Fibroblast of lung (primary cell): Measurements from ENCODE around the gene TMEM214. TPM values are rescaled to one million over a fixed set of nuclear protein-coding genes. Genes with fewer than 3 reads are reported as not detected.

Experiments used
- DNase-seq, 2 donors: peaks; one replicate each; pipeline versions ENCODE4 v3.0.0 to v3.0.0-alpha.2; 2010; ENCODE audit warnings: low read depth in 2 of 2
- H2AFZ ChIP-seq: 2 replicates; pipeline ENCODE4 v1.5.1; 2012; ENCODE audit warnings: low read length, control low read depth, inconsistent platforms
- H3K27ac ChIP-seq: 2 replicates; pipeline ENCODE4 v1.5.1; 2011; ENCODE audit warnings: low read length, control low read depth; ENCODE audit not compliant: insufficient read depth
- H3K27me3 ChIP-seq: 2 replicates; pipeline ENCODE4 v1.5.1; 2011; ENCODE audit warnings: mild to moderate bottlenecking, low read length; ENCODE audit not compliant: control insufficient read depth, insufficient read depth
- H3K36me3 ChIP-seq: 2 replicates; pipeline ENCODE4 v1.5.1; 2011; ENCODE audit warnings: low read length; ENCODE audit not compliant: control insufficient read depth, insufficient read depth
- H3K4me1 ChIP-seq: 2 replicates; pipeline ENCODE4 v1.5.1; 2011; ENCODE audit warnings: low read length; ENCODE audit not compliant: control insufficient read depth, insufficient read depth; ENCODE audit errors: extremely low read depth
- H3K4me2 ChIP-seq: 2 replicates; pipeline ENCODE4 v1.5.1; 2011; ENCODE audit warnings: low read length, control low read depth; ENCODE audit not compliant: insufficient read depth; ENCODE audit errors: extremely low read depth
- H3K4me3 ChIP-seq, 4 experiments: fragments of 200-600 bp in 1 of 4; sonication (generic) in 1 of 4; replicated peaks in 1 of 4; 2 replicates each; pipeline ENCODE4 v1.5.1; 2011 to 2016; ENCODE audit warnings: low read length in 4 of 4, low read depth in 3 of 4, mild to moderate bottlenecking in 3 of 4, control low read depth in 2 of 4, inconsistent platforms in 1 of 4, mixed read lengths in 1 of 4; ENCODE audit not compliant: insufficient read depth in 1 of 4; ENCODE audit errors: control extremely low read depth in 1 of 4
- H3K79me2 ChIP-seq: 2 replicates; pipeline ENCODE4 v1.5.1; 2012; ENCODE audit warnings: mild to moderate bottlenecking, low read length, inconsistent platforms; ENCODE audit not compliant: control insufficient read depth, insufficient read depth
- H3K9ac ChIP-seq: 2 replicates; pipeline ENCODE4 v1.5.1; 2011; ENCODE audit warnings: mild to moderate bottlenecking, low read length, control low read depth; ENCODE audit not compliant: insufficient read depth
- H3K9me3 ChIP-seq: 2 replicates; pipeline ENCODE4 v1.5.1; 2012; ENCODE audit warnings: low read depth, low read length; ENCODE audit not compliant: control insufficient read depth, insufficient read depth
- H4K20me1 ChIP-seq: 2 replicates; pipeline ENCODE4 v1.5.1; 2011; ENCODE audit warnings: low read length; ENCODE audit not compliant: control insufficient read depth, insufficient read depth; ENCODE audit errors: extremely low read depth
- CTCF ChIP-seq, 2 donors: IDR thresholded peaks in 1 of 2; conservative IDR thresholded peaks in 1 of 2; 1 replicate in 1 of 2; 2 replicates in 1 of 2; pipeline ENCODE4 v1.5.1; 2011 to 2012; ENCODE audit warnings: low read length in 2 of 2, control low read depth in 1 of 2, inconsistent platforms in 1 of 2, low read depth in 1 of 2, mild to moderate bottlenecking in 1 of 2
- EZH2 ChIP-seq: IDR thresholded peaks from 2 replicates; pipeline ENCODE4 v1.5.1; 2012; ENCODE audit warnings: low read length, control low read depth, mild to moderate bottlenecking; ENCODE audit errors: missing control alignments
- polyA plus RNA-seq, 2 donors: library from polyadenylated mRNA; depleted of rRNA in 1 of 2; stranded (reverse) in 1 of 2; unstranded in 1 of 2; fragments of >200 nt; gene quantifications; 2 replicates each; pipeline ENCODE4 v1.2.1, GENCODE V29; 2011 to 2012; ENCODE audit warnings: missing spikeins in 1 of 2
- total RNA-seq: library from RNA; depleted of rRNA; stranded (reverse); fragments of >200 nt; gene quantifications from 2 replicates; pipeline ENCODE4 v1.2.1, GENCODE V29; 2014

The TMEM214 gene
- total and polyA plus RNA-seq, 2 donors (not counting 1 experiment from before 2014, with no cell fraction given), result 22.6 to 127 TPM

GRCh38 chr2:27025861-27026851, 6.6 kb upstream of the TMEM214 start:
- no peaks in the 10 kb centered on the region for H3K27me3 ChIP-seq
- no peaks in the 10 kb centered on the region for H3K9me3 ChIP-seq
- H3K9ac ChIP-seq, result no peak overlapping the region
- no peak for TF ChIP-seq EZH2
- TF ChIP-seq CTCF (conservative IDR thresholded peaks at IDR 0.05 in 1 of 2, IDR thresholded peaks at IDR 0.05 in 1 of 2; ENCODE audit: low read depth in 1 of 2, low read length in 2 of 2), result no peak
- no peak overlapping the region for H3K27ac ChIP-seq
- H3K4me3 ChIP-seq, result no peak overlapping the region
- no peak overlapping the region for H2AFZ ChIP-seq
- H3K4me1 ChIP-seq, result peaks cover 2% of the 10 kb centered on the region
- no peaks in the 10 kb centered on the region for H4K20me1 ChIP-seq
- H3K79me2 ChIP-seq, result peaks cover 2% of the 10 kb centered on the region
- peaks cover 26% of the 10 kb centered on the region for H3K36me3 ChIP-seq
- no peak for DNase-seq
- H3K4me2 ChIP-seq, result no peak overlapping the region

GRCh38 chr2:27027211-27027651, 5.5 kb upstream of the TMEM214 start:
- H3K27me3 ChIP-seq, result no peaks in the 10 kb centered on the region
- no peaks in the 10 kb centered on the region for H3K9me3 ChIP-seq
- peaks cover 6% of the 10 kb centered on the region for H3K79me2 ChIP-seq
- H3K4me1 ChIP-seq, result no peaks in the 10 kb centered on the region
- DNase-seq, result no peak
- H3K4me3 ChIP-seq, result no peak overlapping the region
- peaks cover 26% of the 10 kb centered on the region for H3K36me3 ChIP-seq
- no peak overlapping the region for H3K4me2 ChIP-seq
- H3K27ac ChIP-seq, result no peak overlapping the region
- H2AFZ ChIP-seq, result no peak overlapping the region
- no peak overlapping the region for H3K9ac ChIP-seq
- no peaks in the 10 kb centered on the region for H4K20me1 ChIP-seq
- TF ChIP-seq CTCF (conservative IDR thresholded peaks at IDR 0.05 in 1 of 2, IDR thresholded peaks at IDR 0.05 in 1 of 2; ENCODE audit: low read depth in 1 of 2, low read length in 2 of 2), result no peak
- no peak for TF ChIP-seq EZH2

GRCh38 chr2:27029051-27029450, 3.7 kb upstream of the TMEM214 start:
- Histone ChIP-seq H3K4me2 (no peak overlapping the region), H3K36me3 (peaks cover 20% of the 10 kb centered on the region), H3K27me3 (no peaks in the 10 kb centered on the region), H3K9ac (no peak overlapping the region), H3K27ac (no peak overlapping the region), H2AFZ (no peak overlapping the region), H3K79me2 (peaks cover 21% of the 10 kb centered on the region), H3K9me3 (no peaks in the 10 kb centered on the region), H4K20me1 (no peaks in the 10 kb centered on the region), H3K4me3 (no peak overlapping the region), H3K4me1 (peaks cover 2% of the 10 kb centered on the region)
- DNase-seq, result no peak
- TF ChIP-seq CTCF (conservative IDR thresholded peaks at IDR 0.05 in 1 of 2, IDR thresholded peaks at IDR 0.05 in 1 of 2; ENCODE audit: low read depth in 1 of 2, low read length in 2 of 2) (no peak), EZH2 (no peak)
